Hematopoietic multipotent progenitor cell treated with erythropoietin and hydrocortisone succinate and interleukin-3 and kit ligand, for 15 days (in vitro differentiated cells): ENCODE results near the gene PTRH1.
"Not testable (repeated sequence)": the region's sequence is repeated elsewhere in the genome, so short reads cannot be mapped to it uniquely, and the experiment has no call there.

Source experiments
- DNase-seq: peaks from one replicate; pipeline ENCODE4 v3.0.0-alpha.2; 2015; ENCODE audit warnings: low spot score

Gene PTRH1

GRCh38 chr9:127715470-127716337 lies at the start of gene PTRH1, which contains the start of gene TTC16:
Gene PTRH1, minus strand, starts transcription at chr9:127715663. Its CDS starts 24 bp downstream, at chr9:127715639.
Gene TTC16, plus strand, starts transcription at chr9:127716079. Its CDS starts 67 bp downstream, at chr9:127716146.
- DNase-seq = peak; percentile 98

- peak; percentile 40 for DNase-seq
Measured at GRCh38 chr9:127763918-127764384, 48.5 kb upstream of the PTRH1 start.

GRCh38 chr9:127762111-127762676 lies 46.7 kb upstream of the PTRH1 start:
- no peak for DNase-seq

- no peak for DNase-seq
Measured at GRCh38 chr9:127761491-127761956, 46.1 kb upstream of the PTRH1 start.

- no peak for DNase-seq
Measured at GRCh38 chr9:127761061-127761460, 45.6 kb upstream of the PTRH1 start.

GRCh38 chr9:127758843-127759242 lies 43.4 kb upstream of the PTRH1 start:
- no peak for DNase-seq

- not testable (repeated sequence) for DNase-seq
Measured at GRCh38 chr9:127756776-127757175, 41.3 kb upstream of the PTRH1 start.

GRCh38 chr9:127756233-127756632 lies 40.8 kb upstream of the PTRH1 start:
- no peak for DNase-seq

- DNase-seq = no peak
Measured at GRCh38 chr9:127755061-127756060, 39.9 kb upstream of the PTRH1 start.

GRCh38 chr9:127754099-127755060 lies 38.9 kb upstream of the PTRH1 start:
- DNase-seq = no peak

- no peak for DNase-seq
Measured at GRCh38 chr9:127753622-127754021, 38.2 kb upstream of the PTRH1 start.

- no peak for DNase-seq
Measured at GRCh38 chr9:127753148-127753547, 37.7 kb upstream of the PTRH1 start.

GRCh38 chr9:127751269-127752054 lies 36.0 kb upstream of the PTRH1 start:
- DNase-seq = no peak

GRCh38 chr9:127749090-127749787 lies 33.8 kb upstream of the PTRH1 start:
- DNase-seq = no peak

GRCh38 chr9:127746959-127747569 lies 31.6 kb upstream of the PTRH1 start:
- no peak for DNase-seq

- DNase-seq = no peak
Measured at GRCh38 chr9:127744398-127745110, 29.1 kb upstream of the PTRH1 start.

- no peak for DNase-seq
Measured at GRCh38 chr9:127742435-127743088, 27.1 kb upstream of the PTRH1 start.
